B cell (primary cell): ENCODE measurements around the gene PTPRM.

Source experiments
- CTCF ChIP-seq: fragments of 200-600 bp; IDR thresholded peaks from one replicate; pipeline ENCODE4 v1.8.0; 2022; ENCODE audit warnings: antibody characterized with exemption, mild to moderate bottlenecking
- EZH2 ChIP-seq: IDR thresholded peaks from 2 replicates; pipeline ENCODE4 v1.6.1; 2012; ENCODE audit warnings: borderline replicate concordance, low read depth, mild to moderate bottlenecking, moderate library complexity, low read length; ENCODE audit not compliant: insufficient read depth, poor library complexity, severe bottlenecking

DNA sequence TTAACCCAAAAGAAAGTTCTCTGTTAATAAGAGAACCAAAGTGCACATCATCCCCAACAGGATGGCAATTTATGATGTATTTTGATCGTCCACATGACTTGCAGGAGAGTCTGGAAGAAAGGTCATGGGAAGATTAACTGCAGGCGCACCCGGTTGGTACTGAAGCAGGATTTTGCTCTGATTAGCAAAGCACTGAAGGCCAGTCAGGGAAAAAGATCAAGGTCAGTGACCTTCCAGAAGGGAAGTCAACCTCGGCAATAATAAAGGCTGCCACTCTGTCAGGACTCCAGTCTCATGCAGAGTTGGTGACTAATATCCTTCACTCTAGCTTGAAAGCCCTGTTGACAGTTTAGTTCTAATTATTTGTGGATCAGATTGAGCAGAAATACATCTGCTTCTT, 609.4 kb downstream of the PTPRM start:
- TF ChIP-seq EZH2: no peak
- TF ChIP-seq CTCF: no peak
